SK-N-MC (cell line): ENCODE measurements around the gene MACROD2.
A peak's percentile ranks its signal among the peaks of the same experiment; 100 is the strongest.

Source experiments
- DNase-seq: peaks from one replicate; pipeline ENCODE4 v3.0.0-alpha.2; 2011; ENCODE audit warnings: low read depth, low spot score
- H3K27ac ChIP-seq: fragments of 200-600 bp; sonication (generic); 2 replicates; pipeline ENCODE4 v1.5.1; 2016; ENCODE audit warnings: mixed run types
- H3K36me3 ChIP-seq: fragments of 200-600 bp; sonication (generic); 2 replicates; pipeline ENCODE4 v1.6.1; 2017; ENCODE audit warnings: antibody characterized with exemption, low read length, mixed read lengths; ENCODE audit not compliant: insufficient read depth
- H3K4me3 ChIP-seq: fragments of 200-600 bp; sonication (generic); 2 replicates; pipeline ENCODE4 v1.5.1; 2016
- H3K9ac ChIP-seq: fragments of 200-600 bp; sonication (generic); 2 replicates; pipeline ENCODE4 v1.8.0; 2017; ENCODE audit warnings: mixed run types, mixed read lengths; ENCODE audit not compliant: insufficient read length
- H3K9me3 ChIP-seq: fragments of 200-600 bp; sonication (generic); 2 replicates; pipeline ENCODE4 v1.6.1; 2017; ENCODE audit warnings: low read depth, mild to moderate bottlenecking, antibody characterized with exemption, low read length, moderate library complexity, mixed read lengths
- EZH2 ChIP-seq: fragments of 200-600 bp; sonication (generic); IDR thresholded peaks from one replicate; pipeline ENCODE4 v1.6.1; 2017; ENCODE audit warnings: antibody characterized with exemption
- FOXP2 ChIP-seq: optimal IDR thresholded peaks from 2 replicates; pipeline ENCODE3; 2011; ENCODE audit warnings: mild to moderate bottlenecking, moderate library complexity; ENCODE audit not compliant: insufficient read depth; ENCODE audit errors: extremely low read length, control extremely low read depth
- POLR2AphosphoS5 ChIP-seq: IDR thresholded peaks from 2 replicates; pipeline ENCODE4 v1.6.1; 2012; ENCODE audit warnings: mild to moderate bottlenecking, low read depth, low read length, borderline replicate concordance

The MACROD2 gene

DNA sequence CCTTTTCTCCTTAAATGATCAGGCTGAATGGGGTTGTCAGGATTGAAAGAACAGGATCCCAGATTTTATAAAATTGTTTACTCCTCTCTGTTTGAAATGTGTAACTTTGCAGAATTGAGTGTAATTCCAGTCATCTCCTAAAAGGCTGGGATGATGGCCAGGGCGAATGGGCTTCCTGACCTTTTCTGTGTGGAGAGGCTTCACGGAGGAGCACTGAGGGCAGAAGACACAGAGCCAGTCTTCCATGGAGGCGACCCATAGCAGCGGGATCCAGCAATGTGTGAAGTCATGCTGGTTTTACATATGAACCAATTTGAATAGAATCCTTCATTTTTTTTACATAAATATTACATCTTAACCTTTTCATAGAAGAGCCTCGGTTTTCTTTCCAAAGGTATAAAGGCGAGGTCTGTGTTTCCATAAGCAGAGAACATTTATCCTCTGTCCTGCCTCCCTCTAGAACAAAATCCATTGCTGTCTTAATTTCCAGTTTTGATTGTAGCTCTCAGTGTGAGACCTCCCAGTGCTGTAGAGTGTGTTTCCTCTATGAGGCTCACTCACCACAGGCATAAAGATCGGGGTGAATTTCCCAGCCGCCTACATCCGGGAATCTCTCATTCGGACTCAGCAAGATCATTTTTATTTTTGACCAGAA is 711.8 kb downstream of the MACROD2 start:
- H3K36me3 ChIP-seq: no peaks in the 10 kb centered on the region
- H3K4me3 ChIP-seq: no peak overlapping the region
- no peak overlapping the region for H3K9ac ChIP-seq
- TF ChIP-seq EZH2 (no peak), FOXP2 (no peak), POLR2AphosphoS5 (no peak)
- no peaks in the 10 kb centered on the region for H3K9me3 ChIP-seq
- DNase-seq: no peak
- H3K27ac ChIP-seq: no peak overlapping the region

DNA sequence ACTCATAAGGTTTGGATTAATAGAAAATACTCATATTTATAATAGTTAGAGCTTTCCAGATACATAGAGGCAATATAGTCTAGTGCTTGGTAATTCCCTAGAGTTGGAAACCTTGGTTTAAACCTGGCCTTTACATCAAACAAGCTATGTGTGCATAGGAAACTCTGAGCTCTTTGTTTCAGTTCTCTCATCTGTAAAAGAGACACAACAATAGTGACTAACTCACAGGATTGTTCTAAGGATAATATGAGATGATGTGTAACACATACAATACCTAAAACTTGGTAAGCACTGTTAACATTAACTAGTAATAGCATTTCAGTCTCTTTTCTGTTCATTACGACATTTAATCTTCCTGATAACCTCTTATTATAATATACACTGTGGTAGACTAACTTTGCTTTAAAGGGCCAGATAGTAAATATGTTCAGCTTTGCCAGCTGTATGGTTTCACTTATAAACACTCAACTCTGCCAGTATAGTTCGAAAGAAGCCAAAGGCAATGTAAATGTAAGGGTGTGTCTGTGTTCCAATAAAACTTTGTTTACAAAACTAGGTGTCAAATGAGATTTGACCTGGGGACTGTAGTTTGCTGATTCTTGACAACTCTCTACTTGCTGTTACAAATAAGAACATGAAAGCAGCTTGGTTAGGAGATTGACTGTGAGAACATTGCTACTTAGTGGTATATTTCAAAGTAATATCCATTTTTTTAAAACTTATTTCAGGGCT is 712.7 kb downstream of the MACROD2 start:
- DNase-seq: no peak
- Histone ChIP-seq H3K9ac (no peak overlapping the region), H3K27ac (no peak overlapping the region), H3K4me3 (no peak overlapping the region), H3K36me3 (no peaks in the 10 kb centered on the region), H3K9me3 (no peaks in the 10 kb centered on the region)
- TF ChIP-seq FOXP2: no peak
- no peak for TF ChIP-seq EZH2
- TF ChIP-seq POLR2AphosphoS5: no peak

DNA sequence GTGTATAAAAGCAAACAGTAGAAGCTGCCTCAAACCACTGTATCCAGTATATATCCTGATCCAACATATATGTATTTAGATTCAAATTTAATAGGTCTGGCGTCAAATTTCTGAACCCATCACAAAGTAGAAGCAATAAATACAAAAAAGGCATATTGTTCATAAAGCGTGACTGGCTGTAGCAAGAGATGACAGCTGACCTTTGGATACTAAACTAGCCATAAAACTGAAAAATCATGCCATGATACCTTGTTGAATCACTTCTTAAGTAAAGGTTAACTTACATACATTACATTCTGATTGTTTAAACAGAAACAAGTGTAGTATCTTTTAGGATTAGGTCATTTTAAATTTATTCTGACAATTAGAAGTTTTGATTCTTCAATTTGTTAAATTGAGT is 714.1 kb downstream of the MACROD2 start:
- Histone ChIP-seq H3K36me3 (no peaks in the 10 kb centered on the region), H3K27ac (no peak overlapping the region), H3K9ac (no peak overlapping the region), H3K4me3 (no peak overlapping the region), H3K9me3 (no peaks in the 10 kb centered on the region)
- no peak for TF ChIP-seq FOXP2
- TF ChIP-seq EZH2: no peak
- no peak for TF ChIP-seq POLR2AphosphoS5
- DNase-seq: no peak

DNA sequence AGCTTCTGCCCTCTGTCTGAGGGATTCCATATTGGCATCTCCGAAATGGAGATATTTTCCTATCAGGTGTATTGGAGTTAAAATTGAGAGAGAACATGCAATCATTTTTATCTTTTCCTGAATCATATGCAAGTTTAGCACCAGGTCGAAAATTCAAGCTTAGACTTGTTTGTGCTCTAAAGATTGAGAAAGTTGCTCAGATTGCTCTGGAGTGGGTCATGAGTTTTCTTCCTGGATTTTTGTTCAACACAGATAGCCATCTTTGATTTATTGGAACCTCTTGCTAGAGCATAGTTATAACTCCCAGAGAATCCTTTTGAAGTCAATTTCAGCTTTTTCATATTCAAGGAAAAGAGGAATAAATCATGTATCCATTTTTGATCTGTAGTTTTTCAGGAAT is 715.6 kb downstream of the MACROD2 start:
- Histone ChIP-seq H3K36me3 (no peaks in the 10 kb centered on the region), H3K27ac (no peak overlapping the region), H3K4me3 (no peak overlapping the region), H3K9ac (no peak overlapping the region), H3K9me3 (no peaks in the 10 kb centered on the region)
- TF ChIP-seq POLR2AphosphoS5 (no peak), FOXP2 (no peak), EZH2 (no peak)
- no peak for DNase-seq

DNA sequence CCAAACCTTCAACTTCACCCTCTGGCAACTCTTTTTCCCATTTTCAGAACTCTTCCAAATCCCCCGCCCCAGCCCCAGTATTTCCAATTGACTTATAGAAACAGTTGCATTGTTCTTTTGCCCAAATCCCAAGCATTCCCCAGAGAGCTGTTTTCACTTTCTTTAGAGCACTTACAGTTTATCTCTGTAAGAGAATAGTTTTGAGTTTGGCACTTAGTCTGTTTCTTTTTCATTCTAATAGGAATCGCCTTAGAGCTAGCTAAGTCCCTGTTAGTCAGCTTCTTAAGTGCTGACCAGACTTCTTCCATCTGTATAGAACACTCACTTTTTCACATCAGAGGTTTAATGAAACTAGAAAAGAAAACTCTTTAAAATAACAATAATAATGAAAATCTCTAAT is 716.3 kb downstream of the MACROD2 start:
- DNase-seq: no peak
- no peak overlapping the region; the same call in 1 of the 2 replicates for H3K4me3 ChIP-seq
- H3K36me3 ChIP-seq: no peaks in the 10 kb centered on the region
- no peak for TF ChIP-seq EZH2
- no peak for TF ChIP-seq POLR2AphosphoS5
- no peak for TF ChIP-seq FOXP2
- no peak overlapping the region for H3K27ac ChIP-seq
- H3K9ac ChIP-seq: no peak overlapping the region
- H3K9me3 ChIP-seq: no peaks in the 10 kb centered on the region

DNA sequence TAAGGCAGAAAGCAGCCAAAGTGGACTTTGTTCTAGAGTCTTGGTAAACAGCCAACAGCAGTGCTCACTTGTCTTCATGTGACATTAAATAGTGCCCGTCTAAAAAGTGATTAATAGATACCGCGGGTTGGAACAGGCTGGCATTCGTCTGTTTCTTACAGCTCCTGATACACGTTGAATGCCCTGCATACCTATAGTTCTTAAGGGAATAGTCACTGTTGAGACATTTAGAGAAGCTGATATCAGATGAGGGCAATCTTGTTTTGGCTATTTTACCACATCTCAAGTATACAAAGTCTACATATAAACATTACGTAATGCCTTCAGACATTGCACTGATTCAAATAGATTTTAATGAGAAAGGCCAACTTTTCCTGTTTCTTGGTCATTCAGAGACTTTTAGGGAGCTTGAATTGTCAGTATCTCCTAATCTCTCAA is 717.0 kb downstream of the MACROD2 start:
- Histone ChIP-seq H3K36me3 (no peaks in the 10 kb centered on the region), H3K9ac (no peak overlapping the region), H3K9me3 (no peaks in the 10 kb centered on the region), H3K27ac (no peak overlapping the region), H3K4me3 (peak overlapping the region; percentile 17; the same call in 1 of the 2 replicates)
- DNase-seq: no peak
- TF ChIP-seq EZH2 (no peak), POLR2AphosphoS5 (no peak), FOXP2 (no peak)

DNA sequence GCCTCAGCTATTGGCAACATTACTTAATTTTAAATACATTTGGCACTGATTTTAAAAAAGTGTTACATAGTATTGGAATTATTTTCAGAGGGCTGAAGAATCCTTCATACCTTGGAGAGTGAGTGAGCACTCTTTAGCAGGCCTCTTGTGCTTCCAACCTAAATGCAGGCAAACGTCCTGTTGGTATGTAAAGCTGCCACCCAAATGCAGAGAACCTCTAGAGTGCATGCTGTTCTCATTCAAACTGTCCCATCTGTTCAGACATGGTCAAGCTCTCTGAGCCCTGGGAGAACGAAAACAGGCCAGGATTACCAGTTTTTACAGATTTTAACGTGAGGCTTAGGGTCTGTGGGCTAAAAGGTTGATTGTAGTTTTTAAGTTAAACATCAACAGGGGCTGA is 720.1 kb downstream of the MACROD2 start:
- TF ChIP-seq POLR2AphosphoS5: no peak
- no peak for TF ChIP-seq FOXP2
- no peak for TF ChIP-seq EZH2
- no peak overlapping the region for H3K9ac ChIP-seq
- no peak overlapping the region for H3K4me3 ChIP-seq
- no peaks in the 10 kb centered on the region for H3K36me3 ChIP-seq
- DNase-seq: no peak
- H3K9me3 ChIP-seq: no peaks in the 10 kb centered on the region
- no peak overlapping the region for H3K27ac ChIP-seq

DNA sequence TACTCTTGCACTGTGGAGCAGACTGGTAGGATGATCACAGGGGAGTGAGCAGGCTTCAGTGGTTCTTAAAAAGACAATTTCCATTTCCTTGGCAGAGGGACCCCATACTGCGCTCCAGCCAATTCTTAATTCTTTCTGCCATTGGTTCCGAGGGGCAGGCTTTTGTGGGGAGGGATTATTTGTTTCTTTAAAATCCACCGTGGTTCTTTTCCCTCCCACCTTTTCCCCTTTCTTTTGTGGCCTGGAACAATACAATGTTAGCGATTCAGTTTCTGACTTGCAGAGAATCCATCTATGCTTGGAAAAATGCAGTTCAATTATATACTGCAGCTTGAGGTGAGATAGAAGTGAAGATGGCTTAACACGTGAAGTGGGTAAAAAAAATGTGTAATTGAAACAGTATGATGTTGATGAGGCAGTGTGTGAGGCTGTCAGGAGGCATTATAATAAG is 721.1 kb downstream of the MACROD2 start:
- no peaks in the 10 kb centered on the region for H3K9me3 ChIP-seq
- DNase-seq: no peak
- H3K27ac ChIP-seq: no peak overlapping the region
- no peak overlapping the region for H3K9ac ChIP-seq
- H3K36me3 ChIP-seq: no peaks in the 10 kb centered on the region
- TF ChIP-seq POLR2AphosphoS5 (no peak), FOXP2 (no peak), EZH2 (no peak)
- no peak overlapping the region for H3K4me3 ChIP-seq
